ENCODE measurements around the gene CLEC9A.

CLEC9A gene

GRCh38 chr12:10110256-10110844 is 79.9 kb downstream of the CLEC9A start:
- Mint-ChIP-seq H3K9me3 (no peaks in the 10 kb centered on the region), H3K4me1 (ENCODE audit: low read depth) (no peaks in the 10 kb centered on the region), H3K27me3 (peaks cover 7% of the 10 kb centered on the region), H3K4me3 (no peak overlapping the region), H3K27ac (no peak overlapping the region), H3K36me3 (ENCODE audit: low read depth) (no peaks in the 10 kb centered on the region)
- DNase-seq: no peak

GRCh38 chr12:10111451-10111850 is 81.0 kb downstream of the CLEC9A start:
- DNase-seq: no peak
- H3K9me3 Mint-ChIP-seq: no peaks in the 10 kb centered on the region
- H3K36me3 Mint-ChIP-seq (ENCODE audit: low read depth): no peaks in the 10 kb centered on the region
- H3K4me3 Mint-ChIP-seq: no peak overlapping the region
- H3K27ac Mint-ChIP-seq: no peak overlapping the region
- H3K27me3 Mint-ChIP-seq: no peaks in the 10 kb centered on the region
- no peaks in the 10 kb centered on the region for H3K4me1 Mint-ChIP-seq (ENCODE audit: low read depth)

- no peak for DNase-seq
Observed at GRCh38 chr12:10113075-10113474, 82.6 kb downstream of the CLEC9A start.

GRCh38 chr12:10113920-10114319 is 83.4 kb downstream of the CLEC9A start:
- Mint-ChIP-seq H3K27ac (no peak overlapping the region), H3K27me3 (no peaks in the 10 kb centered on the region), H3K4me1 (ENCODE audit: low read depth) (no peaks in the 10 kb centered on the region), H3K36me3 (ENCODE audit: low read depth) (no peaks in the 10 kb centered on the region), H3K4me3 (no peak overlapping the region), H3K9me3 (no peaks in the 10 kb centered on the region)
- no peak for DNase-seq

More at GRCh38 chr12:10113075-10113474, 82.6 kb downstream of the CLEC9A start:
- no peaks in the 10 kb centered on the region for H3K27me3 Mint-ChIP-seq
- no peak overlapping the region for H3K4me3 Mint-ChIP-seq
- no peaks in the 10 kb centered on the region for H3K4me1 Mint-ChIP-seq (ENCODE audit: low read depth)
- no peaks in the 10 kb centered on the region for H3K36me3 Mint-ChIP-seq (ENCODE audit: low read depth)
- no peak overlapping the region for H3K27ac Mint-ChIP-seq
- no peaks in the 10 kb centered on the region for H3K9me3 Mint-ChIP-seq

- no peak overlapping the region for H3K4me3 Mint-ChIP-seq
- H3K36me3 Mint-ChIP-seq (ENCODE audit: low read depth): no peaks in the 10 kb centered on the region
- no peaks in the 10 kb centered on the region for H3K27me3 Mint-ChIP-seq
- H3K4me1 Mint-ChIP-seq (ENCODE audit: low read depth): no peaks in the 10 kb centered on the region
- DNase-seq: no peak
- no peak overlapping the region for H3K27ac Mint-ChIP-seq
- H3K9me3 Mint-ChIP-seq: no peaks in the 10 kb centered on the region
Observed at GRCh38 chr12:10115311-10115710, 84.8 kb downstream of the CLEC9A start.
